Activated naive CD4-positive, alpha-beta T cell treated with anti-CD3 and anti-CD28 coated beads, Interleukin-2, amount 50 U/mL, for 16 hours (primary cell): Measurements from ENCODE around the gene PDE4D.

Experiments
- DNase-seq: peaks from one replicate; pipeline ENCODE4 v3.0.0-alpha.2; 2020

Gene PDE4D

GRCh38 chr5:58934629-58935097 lies 958.9 kb downstream of the PDE4D start:
- DNase-seq: no peak

GRCh38 chr5:58933891-58934628 lies 959.5 kb downstream of the PDE4D start:
- DNase-seq: no peak

DNA sequence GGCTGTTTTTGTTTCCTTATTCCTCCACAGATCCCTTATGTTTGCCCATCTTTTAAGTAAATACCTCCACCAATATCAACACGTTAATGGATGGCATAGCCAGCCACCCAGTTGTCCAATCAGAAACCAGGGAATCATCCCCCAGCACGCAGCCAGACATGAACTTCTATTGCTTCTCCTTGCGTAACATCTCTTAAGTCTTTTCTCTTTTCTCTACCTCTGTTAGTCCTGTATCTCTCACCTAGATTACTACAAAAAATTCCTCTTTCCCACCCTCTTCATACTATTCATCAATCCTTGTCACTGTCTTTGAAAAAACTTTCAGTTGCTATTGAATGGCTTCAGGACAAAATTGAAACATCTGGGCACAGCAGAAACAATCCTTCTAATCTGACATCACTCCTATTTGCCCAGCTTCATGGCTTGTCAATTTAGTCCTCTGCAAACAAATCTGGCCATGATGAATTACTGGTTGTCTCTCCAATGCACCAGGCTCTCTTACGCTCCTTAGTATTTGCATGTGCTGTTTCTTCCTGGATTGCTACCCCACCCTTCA lies 961.4 kb downstream of the PDE4D start:
- no peak for DNase-seq

- no peak for DNase-seq
Measured at GRCh38 chr5:58930520-58930919, 963.0 kb downstream of the PDE4D start.

- no peak for DNase-seq
Measured at GRCh38 chr5:58929726-58930125, 963.8 kb downstream of the PDE4D start.

DNA sequence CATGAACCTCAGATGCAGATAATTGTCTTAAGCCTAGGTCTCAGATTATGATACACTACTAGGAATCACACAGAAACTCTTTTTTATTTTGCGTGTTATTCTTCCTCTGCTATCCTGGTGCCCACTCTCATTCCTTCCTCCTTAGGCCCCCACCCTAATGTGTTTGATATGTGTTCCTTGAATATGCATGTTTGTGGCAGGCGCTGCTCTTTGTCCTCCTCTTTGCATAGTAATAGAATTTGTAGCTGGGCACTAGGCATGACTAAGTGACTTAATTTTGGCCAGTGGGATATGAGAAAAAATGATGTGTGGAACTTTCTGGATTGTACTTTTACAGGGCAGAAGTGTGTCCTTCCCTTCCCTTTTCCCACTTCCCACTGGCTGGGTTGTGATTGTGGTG lies 965.6 kb downstream of the PDE4D start:
- DNase-seq: no peak

DNA sequence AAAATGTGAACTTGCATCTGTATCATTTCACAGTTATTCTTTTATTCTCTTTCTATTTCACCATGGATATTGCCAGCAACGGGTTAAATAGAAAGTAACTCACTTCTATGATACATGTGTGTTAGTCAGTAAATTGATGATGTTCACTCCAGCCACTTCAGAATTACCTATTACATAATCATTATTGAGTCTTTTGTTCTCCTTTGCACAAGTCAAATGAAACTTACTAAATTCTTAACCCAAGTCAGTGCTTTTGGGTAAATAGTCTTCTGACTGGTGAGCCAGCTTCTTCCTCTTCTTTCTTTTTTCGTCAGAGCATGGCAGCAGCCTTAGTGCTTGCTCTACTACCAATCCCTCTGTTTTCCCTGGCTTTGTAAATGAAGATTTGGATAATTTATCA lies 966.3 kb downstream of the PDE4D start:
- no peak for DNase-seq

GRCh38 chr5:58926541-58926935 lies 967.0 kb downstream of the PDE4D start:
- DNase-seq: no peak

DNA sequence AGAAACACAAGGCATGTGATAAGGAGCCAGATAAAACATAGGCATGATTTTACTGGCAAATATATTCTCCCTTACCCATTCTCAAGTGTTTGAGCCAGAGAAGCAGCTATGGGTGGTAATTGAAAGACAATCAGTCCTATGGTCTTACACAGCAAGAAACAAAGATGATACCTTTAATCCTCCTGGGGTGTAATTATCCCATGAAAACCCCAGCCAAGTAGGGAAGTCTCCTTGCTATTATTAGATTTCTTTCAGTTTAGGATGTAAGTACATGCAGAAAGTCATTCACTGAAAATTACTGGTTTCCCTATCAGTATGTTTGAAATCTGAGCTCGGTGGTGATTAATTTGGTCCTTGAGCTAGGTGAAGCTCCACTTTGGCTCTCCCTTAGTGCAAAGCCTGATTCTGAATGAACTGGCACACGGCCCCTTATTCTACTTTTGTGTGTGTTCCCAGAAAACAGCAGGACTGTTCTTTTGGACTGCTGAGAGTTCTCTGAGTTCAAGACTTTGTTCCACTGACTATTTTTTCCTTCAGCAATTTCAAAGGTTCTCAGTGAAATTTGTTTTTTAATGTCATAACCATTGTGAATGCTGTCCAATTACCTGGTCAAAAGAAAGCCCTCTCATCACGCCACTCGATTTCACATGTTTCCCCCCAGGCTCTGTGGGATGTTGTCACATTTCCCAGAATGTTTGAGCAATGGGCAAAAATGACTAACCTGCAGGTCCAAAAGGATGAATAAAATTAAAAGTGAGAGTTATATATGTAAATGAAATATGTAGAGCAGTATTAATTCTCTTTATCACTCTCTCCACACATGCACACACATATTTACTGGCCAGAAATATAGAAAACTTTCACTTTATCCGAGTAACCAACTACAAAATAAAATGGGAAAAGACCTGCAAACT lies 967.6 kb downstream of the PDE4D start:
- DNase-seq: no peak

- DNase-seq: no peak
Measured at GRCh38 chr5:58924306-58924705, 969.2 kb downstream of the PDE4D start.

DNA sequence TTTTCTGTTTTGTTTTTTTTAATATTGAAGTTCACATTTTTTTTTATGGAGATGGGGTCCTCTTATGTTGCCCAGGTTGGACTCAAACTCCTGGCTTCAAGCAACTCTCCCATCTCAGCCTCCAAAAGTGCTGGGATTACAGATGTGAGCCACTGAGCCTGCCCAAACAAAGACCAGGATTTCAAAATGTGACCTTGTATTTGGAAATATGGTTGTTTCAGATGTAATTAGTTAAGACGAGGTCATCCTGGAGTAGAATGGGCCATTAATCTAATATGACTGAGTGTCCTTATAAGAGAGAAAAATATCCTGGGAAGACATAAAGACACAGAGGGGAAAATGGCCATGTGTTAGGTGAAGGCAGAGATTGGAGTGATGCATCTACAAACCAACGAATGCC lies 970.2 kb downstream of the PDE4D start:
- DNase-seq: no peak

GRCh38 chr5:58922461-58923171 lies 970.9 kb downstream of the PDE4D start:
- no peak for DNase-seq

- no peak for DNase-seq
Measured at GRCh38 chr5:58921159-58921558, 972.4 kb downstream of the PDE4D start.

DNA sequence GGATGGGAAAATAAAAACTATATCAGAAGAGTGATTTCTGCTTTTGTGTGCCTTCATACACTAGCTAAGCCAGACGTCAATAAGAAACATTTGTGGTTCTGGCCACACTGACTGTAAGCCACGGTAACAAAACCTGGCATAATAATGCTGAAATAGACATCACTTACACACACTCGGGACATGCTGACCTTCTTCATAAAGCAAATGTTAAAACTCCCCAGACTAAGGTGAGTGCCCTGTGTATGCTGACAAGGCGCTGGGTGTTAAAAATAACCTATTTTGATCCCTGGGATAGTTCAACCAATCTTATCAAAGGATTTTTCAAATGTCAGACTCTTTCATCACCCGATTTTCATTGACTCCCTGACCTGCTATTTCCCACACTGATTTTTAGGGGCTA lies 973.7 kb downstream of the PDE4D start:
- DNase-seq: no peak
